Ecto neural progenitor cell (in vitro differentiated cells): ENCODE data around the gene SEL1L2.

ENCODE experiments used
- DNase-seq: peaks from one replicate; pipeline ENCODE4 v3.0.0-alpha.2; 2018; ENCODE audit warnings: low spot score

Gene SEL1L2

GRCh38 chr20:13865791-13866351 lies 124.5 kb downstream of the SEL1L2 start:
- no peak for DNase-seq

GRCh38 chr20:13865156-13865555 lies 125.3 kb downstream of the SEL1L2 start:
- DNase-seq: no peak

- DNase-seq: no peak
These were observed 127.2 kb downstream of the SEL1L2 start for GRCh38 chr20:13863244-13863643.

GRCh38 chr20:13862245-13862644 lies 128.2 kb downstream of the SEL1L2 start:
- DNase-seq: no peak

DNA sequence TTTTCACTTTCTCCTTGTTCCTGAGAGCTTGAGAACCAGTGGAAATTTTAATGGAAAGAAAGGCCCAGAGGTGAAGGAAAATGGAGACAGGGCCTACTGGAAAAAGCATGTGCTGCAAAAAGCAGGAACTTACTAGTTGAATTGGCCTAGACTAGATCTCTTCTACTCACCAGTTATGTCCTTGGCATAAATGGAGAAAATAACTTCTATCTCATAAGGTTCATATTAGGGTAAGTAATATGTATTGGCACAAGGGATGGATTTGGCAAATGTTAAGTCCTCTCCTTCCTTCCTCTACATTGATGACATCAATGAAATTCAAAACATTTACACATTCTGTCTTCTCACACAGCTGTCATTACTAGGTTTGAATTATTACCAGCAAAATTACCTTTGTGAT lies 131.5 kb downstream of the SEL1L2 start:
- no peak for DNase-seq

DNA sequence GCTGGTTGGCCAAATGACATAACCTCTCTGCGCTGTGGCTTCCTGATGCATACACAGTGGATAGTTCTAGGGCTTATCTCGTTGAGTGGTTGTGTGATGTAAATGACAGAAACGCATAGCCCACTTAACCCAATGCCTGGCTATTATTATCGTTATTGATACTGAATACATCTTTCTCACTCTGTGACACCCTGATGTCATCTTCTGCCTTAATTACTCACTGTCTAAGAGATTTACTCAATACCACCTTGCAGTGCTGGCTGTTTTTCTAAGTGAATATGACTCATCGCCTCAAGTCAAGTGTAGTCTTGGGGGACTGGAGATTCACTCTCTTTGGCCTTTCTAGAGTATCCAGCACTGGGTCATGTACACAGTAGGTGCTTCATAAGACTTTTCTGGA lies 132.0 kb downstream of the SEL1L2 start:
- DNase-seq: no peak

DNA sequence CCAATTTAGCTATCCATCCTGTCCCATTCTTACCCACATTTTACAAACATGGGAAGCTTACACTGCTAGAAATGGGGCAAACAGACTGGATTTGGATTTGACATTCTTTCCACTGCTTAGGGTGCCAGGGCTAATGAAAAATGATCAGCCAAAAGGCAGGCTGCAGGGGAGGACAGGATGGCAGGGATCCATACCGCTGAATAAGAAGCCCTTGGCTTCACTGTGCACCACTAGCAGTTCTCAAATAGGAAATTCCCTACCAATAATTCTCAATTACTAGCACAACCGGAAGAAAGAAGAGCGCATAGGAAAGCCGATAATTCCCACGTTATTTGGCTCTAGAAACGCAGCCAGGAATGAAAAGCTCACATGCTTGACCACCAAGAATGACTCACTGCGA lies 132.5 kb downstream of the SEL1L2 start:
- no peak for DNase-seq

- DNase-seq: no peak
These were observed 133.1 kb downstream of the SEL1L2 start for GRCh38 chr20:13857304-13857703.

- no peak for DNase-seq
These were observed 134.1 kb downstream of the SEL1L2 start for GRCh38 chr20:13856354-13856753.

DNA sequence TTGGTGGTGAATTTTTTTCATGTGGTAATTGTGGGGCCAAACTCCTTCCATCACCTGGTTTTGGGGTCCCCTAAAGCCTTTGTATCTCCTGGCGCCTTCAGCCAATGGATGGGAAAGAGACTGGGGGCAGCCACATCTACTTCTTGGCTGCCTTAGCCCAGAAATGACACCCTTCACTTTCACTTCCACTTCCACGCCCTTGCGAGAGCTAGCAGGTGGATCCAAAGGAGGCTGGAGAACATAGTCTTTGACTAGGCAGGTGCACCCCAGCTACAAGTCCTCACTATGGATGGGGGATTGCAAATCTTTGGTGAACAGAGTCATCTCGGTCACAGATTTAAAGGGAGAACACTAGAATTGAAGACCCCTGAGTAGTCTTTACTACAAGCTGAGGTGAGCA lies 134.8 kb downstream of the SEL1L2 start:
- no peak for DNase-seq

DNA sequence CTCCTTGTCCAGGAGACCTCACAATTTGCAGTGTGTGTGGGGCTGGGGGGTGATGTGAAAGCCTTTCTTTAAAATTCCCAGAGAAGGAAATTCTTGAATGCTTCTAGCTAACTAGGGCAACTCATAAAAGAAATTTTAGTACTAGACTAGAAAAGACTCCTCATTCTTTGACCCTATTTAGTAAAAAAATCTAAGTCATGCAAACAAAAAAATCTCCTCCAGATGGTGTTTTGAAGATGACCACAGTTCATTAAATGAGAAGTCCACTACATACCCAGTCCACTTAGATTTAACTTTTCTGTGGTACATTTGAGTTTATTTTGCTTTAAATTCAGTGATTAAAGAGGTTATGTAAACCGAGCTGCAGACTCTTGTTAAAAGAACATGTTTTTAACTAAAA lies 138.1 kb downstream of the SEL1L2 start:
- no peak for DNase-seq

DNA sequence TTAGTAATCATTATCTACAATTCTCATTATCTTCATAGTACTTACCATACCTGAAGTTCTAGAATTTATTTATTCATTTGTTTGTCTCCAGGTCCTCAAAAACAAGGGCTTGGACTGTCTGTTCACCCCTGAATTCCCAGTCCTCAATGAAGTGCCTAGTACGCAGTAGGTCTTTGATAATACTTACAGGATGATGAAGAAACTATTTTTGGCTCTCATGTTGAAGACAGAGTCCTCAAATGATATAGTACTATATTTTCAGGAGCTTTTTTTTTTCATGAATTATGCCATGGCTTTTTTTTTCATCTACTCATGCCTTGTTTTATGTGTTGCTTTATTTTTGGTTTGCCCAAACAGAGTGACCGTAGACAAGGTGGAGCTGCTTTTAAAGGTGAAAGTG lies 139.1 kb downstream of the SEL1L2 start:
- no peak for DNase-seq

DNA sequence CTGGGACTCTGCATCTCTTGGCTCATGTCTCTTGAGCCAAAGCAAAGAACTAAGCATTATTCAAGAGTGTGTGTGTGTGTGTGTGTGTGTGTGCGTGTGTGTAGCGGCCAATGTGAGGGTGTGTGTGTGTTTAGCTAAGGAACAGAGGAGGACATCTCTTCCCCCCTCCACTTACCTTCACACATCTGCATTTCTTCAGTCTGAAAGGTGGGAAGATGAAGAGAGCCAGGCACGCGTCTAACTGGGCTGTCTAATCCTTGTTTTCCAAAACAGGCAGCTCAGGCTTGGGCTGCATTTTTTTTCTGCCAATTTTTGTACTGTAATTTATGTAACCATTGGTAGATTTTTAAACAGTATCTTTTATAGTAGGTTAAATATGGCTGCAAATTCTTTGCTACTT lies 146.1 kb downstream of the SEL1L2 start:
- DNase-seq: no peak

DNA sequence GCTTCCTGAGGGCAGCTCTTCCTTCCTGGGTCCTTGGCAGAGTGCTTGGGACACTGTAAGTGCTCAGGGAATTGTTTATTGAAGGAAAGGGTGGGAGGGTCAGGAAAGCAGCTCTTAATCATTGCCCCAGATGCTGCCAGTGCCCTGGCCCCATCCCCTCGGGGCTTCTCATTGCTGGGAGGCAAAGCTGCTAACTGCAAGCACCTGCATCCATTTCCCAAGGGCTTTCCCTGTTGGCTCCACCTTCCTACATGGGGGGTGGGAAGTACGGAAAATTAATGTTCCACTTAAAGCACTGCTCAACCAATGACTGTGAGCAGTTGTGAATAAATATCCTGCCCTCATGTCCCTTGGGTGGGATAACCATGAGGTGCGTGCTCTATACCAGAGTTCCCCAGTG lies 149.2 kb downstream of the SEL1L2 start:
- DNase-seq: no peak

DNA sequence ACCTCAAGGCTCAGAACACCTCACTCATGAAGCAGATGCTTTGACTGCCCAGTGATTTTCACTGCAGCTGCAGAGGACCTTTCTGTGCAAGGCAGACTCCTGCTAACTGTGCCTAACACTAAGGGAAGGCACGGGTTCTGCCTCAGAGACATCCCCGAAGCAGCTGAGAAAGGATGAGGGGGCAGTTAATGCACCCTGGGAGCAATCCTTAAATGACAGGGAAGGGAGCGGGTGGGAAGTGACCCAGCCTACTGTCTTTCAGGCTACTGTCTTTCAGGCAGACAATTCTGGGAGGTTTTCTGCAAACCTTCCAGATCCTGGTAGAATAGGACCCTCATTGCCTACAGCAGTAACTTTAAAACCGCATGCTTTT lies 150.3 kb downstream of the SEL1L2 start:
- DNase-seq: no peak

GRCh38 chr20:13839421-13840092 lies 150.9 kb downstream of the SEL1L2 start:
- no peak for DNase-seq

DNA sequence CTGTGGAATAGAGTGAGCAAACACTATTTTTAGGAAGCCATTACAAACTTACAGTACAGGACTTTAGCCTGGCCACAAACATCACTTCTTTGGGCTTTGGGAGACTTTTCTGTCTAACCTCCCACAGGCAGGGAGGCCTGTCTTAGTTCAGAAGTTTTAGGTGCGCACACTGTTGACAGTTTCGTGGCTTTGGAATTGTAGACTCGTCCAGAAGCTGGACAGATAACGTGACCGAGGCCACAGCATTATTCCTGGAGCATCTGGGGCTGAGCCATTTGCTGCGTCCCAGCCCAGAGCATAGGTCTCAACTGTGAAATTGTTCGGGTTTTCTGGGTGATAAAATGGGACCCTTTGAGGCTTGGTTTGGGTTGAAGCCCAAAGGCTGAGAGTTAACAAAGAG lies 151.8 kb downstream of the SEL1L2 start:
- DNase-seq: no peak

- DNase-seq: no peak
These were observed 158.9 kb downstream of the SEL1L2 start for GRCh38 chr20:13831476-13831875.

DNA sequence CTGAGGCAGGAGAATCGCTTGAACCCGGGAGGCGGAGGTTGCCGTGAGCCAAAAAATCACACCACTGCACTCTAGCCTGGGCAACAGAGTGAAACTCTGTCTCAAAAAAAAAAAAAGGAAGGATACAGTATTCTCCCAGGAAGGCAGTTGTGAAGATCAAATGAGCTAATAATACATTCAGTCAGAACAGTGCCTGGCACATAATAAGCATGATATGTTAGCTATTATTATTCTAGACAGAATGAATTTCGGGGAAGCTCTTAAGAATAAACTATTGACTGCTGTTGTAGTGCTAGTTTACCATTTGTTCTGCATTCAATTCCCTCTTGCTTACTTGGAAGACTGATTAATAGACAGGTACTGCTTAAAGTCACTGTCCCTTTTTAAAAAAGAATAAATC lies 164.9 kb downstream of the SEL1L2 start:
- no peak for DNase-seq

- DNase-seq: no peak
These were observed 166.0 kb downstream of the SEL1L2 start for GRCh38 chr20:13824459-13824858.

- no peak for DNase-seq
These were observed 168.0 kb downstream of the SEL1L2 start for GRCh38 chr20:13822459-13822858.

DNA sequence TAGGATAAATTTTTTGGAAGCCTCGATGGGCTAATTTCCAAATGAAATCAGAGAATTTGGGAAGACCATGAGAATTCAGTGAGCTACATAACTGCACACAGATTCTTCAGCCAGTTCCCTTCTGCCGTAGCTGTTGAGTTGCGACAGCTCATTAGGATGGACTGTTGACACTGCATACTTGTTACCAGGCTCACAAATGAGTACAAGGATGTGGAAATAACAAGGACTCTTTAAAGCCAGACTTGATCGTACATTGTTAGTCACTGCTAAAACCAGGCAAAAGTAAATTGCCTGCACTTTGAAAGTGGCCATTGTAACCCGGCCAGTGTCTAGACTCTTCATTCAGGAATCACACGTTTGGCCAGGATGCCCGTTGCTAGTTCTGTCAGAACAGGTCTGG lies 168.5 kb downstream of the SEL1L2 start:
- no peak for DNase-seq

- no peak for DNase-seq
These were observed 170.3 kb downstream of the SEL1L2 start for GRCh38 chr20:13819885-13820645.

GRCh38 chr20:13817342-13817741 lies 173.1 kb downstream of the SEL1L2 start:
- DNase-seq: no peak
